NCI-H1417 treated with DMSO at 0.1 percent for 48 hours (cell line): Measurements from ENCODE around the gene STK32A.
A peak's percentile ranks its signal among the peaks of the same experiment; 100 is the strongest.
"Not testable (repeated sequence)": the region's sequence is repeated elsewhere in the genome, so short reads cannot be mapped to it uniquely, and the experiment has no call there.

Experiments used
- DNase-seq: peaks from one replicate; lab custom pipeline; 2025; lab: John Stamatoyannopoulos, UW

STK32A gene

DNA sequence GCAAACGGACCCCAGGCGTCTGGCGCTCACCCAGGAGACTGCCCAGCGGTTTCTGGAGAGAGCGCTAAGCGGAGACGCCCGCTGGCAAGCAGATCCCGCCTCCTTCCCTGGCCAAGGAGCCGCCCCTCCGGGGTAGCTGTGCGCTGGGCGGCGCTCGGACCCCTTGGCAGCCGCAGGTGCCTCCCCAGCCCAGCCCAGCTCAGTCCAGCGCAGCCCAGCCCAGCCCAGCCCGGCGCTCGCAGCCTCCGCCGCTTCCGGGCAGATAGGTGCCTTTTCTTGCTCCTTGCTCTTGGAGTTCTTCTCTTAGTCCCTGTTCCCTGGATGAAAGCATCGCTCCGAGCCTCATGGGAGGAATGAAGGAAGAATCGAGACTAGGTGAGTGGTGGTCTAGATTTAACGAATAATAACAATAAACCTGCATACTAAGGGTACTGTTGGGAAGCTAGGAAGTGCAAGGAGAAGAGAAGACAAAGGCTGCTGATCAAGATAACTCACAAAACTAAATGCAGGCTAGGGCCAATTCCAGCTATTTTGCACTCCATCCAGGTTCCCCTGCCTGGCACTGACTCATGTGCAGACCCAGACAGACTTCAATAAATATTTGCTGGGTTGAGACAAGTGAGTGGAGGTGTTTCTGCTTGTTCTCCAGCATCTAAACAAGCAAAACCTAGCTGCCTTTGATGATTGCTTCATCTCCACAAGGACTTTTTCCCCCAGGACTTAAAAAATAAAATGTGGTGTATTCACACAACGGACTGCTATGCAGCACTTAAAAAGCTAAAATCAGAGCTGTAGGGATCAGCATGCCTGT is at the start of gene STK32A:
STK32A (plus strand) TSS at position 202 of the 811 bp plus-strand sequence. CDS start 4,609 bp downstream, outside the sequence.
- DNase-seq, result no peak

- no peak for DNase-seq
Measured at GRCh38 chr5:147187099-147187540, 47.7 kb upstream of the STK32A start.

- peak; percentile 27 for DNase-seq
Measured at GRCh38 chr5:147188200-147189108, 46.4 kb upstream of the STK32A start.

GRCh38 chr5:147189109-147189424 is 45.8 kb upstream of the STK32A start:
- no peak for DNase-seq

- DNase-seq, result no peak
Measured at GRCh38 chr5:147190331-147190730, 44.5 kb upstream of the STK32A start.

GRCh38 chr5:147193123-147193522 is 41.7 kb upstream of the STK32A start:
- DNase-seq, result no peak

GRCh38 chr5:147200004-147200403 is 34.8 kb upstream of the STK32A start:
- DNase-seq, result no peak

DNA sequence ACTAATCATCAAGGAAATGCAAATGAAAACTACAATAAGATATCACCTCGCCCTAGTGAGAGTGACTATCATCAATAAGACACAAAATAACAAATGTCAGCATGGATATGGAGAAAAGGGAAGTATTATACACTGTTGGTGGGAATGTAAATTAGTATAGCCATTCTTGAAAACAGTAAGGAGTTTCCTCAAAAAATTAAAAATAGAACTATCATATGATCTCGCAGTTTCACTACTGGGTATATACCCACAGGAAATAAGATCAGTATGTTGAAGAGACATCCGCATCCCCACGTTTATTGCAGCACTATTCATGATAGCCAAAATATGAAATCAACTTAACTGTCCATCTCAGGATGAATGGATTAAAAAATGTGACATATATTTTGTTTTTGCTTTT is 31.6 kb upstream of the STK32A start:
- no peak for DNase-seq

DNA sequence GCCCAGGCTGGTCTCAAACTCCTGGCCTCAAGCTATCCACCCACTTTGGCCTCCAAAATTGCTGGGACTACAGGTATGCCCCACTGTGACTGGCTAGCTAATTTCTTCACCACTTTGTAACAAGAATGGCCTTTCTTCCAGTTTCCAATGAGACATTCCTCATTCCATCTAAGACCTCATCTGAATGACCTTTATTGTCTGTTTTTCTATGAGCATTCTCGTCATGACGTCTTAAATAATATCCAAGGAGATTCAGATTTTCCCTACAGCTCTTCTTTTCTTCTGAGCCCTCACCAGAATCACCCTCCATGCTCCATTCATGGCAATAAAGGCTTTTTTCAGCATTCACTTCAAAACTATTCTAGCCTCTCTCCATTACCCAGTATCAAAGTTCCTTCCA is 30.2 kb upstream of the STK32A start:
- no peak for DNase-seq

GRCh38 chr5:147208134-147208533 is 26.7 kb upstream of the STK32A start:
- no peak for DNase-seq

DNA sequence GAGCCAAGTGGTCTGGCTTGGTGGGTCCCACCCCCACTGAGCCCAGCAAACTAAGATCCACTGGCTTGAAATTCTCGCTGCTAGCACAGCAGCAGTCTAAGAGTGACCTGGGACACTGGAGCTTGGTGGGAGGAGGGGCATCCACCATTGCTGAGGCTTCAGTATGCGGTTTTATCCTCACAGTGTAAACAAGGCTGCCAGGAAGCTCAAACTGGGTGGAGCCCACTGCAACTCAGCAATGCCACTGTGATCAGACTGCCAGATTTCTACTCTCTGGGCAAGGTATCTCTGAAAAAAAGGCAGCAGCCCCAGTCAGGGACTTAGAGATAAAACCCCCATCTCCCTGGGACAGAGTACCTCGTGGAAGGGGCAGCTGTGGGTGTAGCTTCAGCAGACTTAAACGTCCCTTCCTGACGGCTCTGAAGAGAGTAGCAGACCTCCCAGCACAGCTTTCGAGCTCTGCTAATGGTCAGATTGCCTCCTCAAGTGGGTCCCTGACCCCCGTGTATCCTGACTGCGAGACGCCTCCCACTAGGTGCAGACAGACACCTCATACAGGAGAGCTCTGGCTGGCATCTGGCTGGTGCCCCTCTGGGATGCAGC is 18.2 kb upstream of the STK32A start:
- no peak for DNase-seq

- DNase-seq, result no peak
Measured at GRCh38 chr5:147223343-147223742, 11.5 kb upstream of the STK32A start.

DNA sequence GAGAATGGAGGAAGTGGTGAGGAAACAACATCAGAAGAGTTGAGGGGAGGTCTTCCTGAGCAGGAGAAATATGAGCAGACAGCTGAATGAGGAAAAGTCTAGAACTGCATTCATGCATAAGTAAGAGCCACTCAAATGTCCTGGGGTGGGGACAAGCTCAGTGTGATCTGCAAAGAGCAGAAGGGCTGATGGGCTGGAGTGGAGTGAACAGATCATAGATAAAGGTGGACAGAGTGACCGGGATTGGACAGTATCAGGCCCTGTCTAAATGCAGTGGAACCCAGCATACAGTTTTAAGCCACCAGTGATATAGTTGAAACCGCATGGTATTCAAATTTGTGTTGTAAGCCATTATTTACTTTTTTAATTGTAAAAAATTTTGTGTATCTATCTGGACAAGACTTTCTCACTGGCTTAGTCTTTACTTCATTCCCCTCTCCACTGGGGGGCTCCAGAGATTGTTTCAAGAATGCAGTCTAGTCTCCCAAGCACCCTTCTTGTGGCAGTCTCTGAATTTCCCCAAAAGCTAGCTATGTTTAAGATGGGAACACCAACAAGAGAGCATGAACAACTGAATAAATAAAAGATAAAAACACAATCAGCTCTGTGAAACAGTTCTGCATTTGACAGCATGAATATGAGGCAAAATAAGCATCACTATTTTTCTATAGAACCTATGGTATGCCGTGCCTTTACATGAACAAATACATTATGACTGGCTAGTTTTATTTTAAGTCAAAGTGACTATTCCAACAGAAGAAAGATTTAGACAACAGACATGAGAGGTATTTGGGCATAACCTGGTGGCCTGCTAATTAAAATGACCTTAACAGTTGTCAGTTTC is 10.7 kb upstream of the STK32A start:
- DNase-seq, result no peak

GRCh38 chr5:147225938-147226337 is 8.9 kb upstream of the STK32A start:
- DNase-seq, result no peak

DNA sequence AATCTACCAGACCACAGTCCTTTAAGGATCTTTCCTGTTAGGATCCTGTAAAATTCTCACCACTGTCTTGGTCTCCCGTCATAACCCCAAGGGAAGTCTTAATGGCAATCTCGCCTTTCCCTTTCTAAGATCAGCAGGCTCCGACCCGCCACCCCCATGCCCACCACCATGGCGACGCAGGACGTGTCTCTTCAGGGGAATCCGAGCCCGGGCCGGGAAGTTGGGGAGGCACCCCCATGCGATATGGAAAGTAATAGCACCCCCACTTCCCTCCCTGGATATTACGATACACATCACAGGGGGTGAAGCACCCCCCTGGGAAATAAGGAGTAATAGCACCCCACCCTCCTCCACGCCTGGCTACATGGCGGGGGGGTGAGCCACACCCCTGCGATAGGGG is 8.3 kb upstream of the STK32A start:
- DNase-seq, result no peak

GRCh38 chr5:147234239-147234824 is 494 bp upstream of the STK32A start:
- no peak for DNase-seq

- DNase-seq, result no peak
Measured at GRCh38 chr5:147240266-147240985, 5.6 kb downstream of the STK32A start.

DNA sequence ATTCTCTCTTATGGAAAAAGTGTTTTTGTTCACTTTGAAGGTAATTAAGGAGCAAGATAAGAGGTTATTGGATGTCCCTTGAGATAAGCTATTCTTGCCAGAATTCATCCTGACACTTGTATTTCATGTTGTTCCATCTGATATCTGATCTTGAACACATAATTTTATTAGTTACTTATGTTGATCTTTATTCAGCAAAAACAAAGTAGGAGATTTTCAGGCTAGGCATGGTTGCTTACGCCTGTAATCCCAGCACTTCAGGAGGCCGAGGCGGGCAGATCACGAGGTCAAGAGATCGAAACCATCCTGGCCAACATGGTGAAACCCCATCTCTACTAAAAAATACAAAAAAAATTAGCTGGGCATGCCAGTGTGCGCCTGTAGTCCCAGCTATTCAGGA is 8.4 kb downstream of the STK32A start:
- DNase-seq, result not testable (repeated sequence)

DNA sequence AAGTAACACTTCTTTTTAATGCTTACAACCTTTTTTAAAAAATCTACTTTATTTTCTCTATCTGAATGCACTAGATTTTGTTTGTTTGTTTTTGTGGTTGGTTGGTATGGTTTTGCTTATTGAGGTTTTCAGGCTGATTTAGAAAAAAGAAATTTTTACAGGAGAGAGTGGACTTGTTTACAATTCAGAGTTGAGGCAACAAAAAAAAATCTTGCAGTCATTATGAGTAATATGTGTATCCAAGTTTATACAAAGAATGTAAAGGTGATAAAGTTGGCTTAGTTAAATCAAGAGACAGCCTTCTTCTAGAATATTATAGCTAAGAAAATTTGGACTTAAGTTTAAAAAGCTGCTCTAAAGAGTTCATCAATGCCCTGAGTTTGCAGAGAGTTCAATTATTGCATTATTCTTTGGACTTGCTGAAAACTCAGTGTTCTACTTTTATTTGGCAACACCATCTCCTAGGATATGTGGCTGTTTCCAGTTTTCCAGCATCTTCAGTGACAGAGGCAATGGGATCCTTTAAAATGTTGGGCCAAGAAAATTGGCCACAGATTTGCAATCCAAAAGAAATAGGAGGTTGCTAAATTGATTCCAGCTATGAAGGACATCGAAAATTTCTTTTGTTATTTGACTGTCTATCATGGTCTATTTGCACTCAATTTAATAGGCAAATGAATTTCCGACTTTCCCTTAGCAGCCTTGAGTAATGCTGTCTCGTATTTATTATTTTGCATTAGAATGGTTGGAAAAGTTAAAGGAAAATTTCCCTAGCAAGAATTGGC is 10.7 kb downstream of the STK32A start:
- no peak for DNase-seq

DNA sequence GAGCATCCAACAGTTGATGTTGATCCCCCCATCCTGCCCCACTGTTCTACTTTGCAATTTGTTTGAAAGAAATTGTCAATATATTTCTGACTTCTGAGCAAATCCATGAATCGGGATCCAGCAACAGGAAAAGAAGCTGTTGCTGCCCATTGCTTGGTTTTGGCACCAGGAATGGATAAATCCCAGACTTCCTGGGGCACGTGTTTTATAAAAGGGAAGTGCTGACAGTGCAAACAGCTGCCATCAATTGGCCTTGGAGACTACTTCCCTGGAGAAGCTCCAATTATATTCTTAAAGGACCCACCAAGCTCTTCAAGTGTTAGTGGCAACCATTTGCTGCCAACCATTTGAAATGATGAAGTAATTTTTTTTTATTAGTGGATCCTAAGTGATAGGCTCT is 13.7 kb downstream of the STK32A start:
- no peak for DNase-seq
